ENCODE results near the gene PRKCH. TPM values are rescaled to one million over a fixed set of nuclear protein-coding genes. Genes with fewer than 3 reads are reported as not detected.
A peak's percentile ranks its signal among the peaks of the same experiment; 100 is the strongest.

PRKCH gene
- total RNA-seq, 2 donors from 2014 or later, result 18.2 to 82.4 TPM

DNA sequence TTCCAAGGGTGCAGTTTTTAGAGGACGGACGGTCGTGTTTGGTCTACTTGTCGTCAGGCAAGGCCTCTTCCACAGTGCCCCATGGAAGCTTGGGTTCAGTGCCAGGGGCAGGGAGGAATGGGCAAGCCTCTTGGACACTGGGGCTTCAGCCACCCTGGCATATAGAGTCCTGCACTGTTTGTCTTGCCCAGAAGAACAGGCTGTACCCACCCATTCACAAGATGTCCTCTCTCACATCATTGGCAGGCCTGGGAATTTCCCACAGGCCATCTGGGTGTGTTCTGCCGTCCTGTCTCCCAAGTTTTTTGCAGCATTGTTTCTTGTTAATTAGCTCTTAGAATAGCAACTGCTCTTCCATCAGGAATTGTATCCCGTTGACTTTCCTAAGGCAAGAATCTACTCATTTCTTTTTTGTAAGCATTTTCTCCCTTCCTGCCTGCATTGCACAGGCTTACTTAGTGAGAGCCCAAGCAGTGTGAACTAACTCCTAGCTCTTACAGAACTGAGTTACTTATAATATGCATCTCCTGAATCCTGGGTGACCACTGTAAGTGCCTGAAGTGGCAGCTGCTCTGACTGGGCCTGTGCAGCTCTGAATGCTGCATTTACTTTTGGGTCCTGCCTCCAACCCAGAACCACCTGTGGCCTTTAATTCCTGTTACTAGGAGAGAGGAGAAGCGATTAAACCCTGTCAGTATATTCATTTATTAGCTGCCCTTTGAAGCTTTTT is 224.5 kb downstream of the PRKCH start:
- H3K4me3 ChIP-seq, result no peak overlapping the region
- 85 to 90% methylated on average over 7 of the region's 7 CpGs for WGBS, 2 donors
- no peak for ATAC-seq
- no peaks in the 10 kb centered on the region for H3K9me3 ChIP-seq
- no peak overlapping the region for H3K27ac ChIP-seq
- H3K36me3 ChIP-seq (replicated peaks in 1 of 2; ENCODE audit: insufficient read depth in 1 of 2, low read depth in 2 of 2), result no peaks in the 10 kb centered on the region
- DNase-seq, result no peak
- H3K27me3 ChIP-seq, result no peaks in the 10 kb centered on the region
- peaks cover 27% of the 10 kb centered on the region for H3K4me1 ChIP-seq
- intact Hi-C loops (cut with DNase I), result no loop called here
- no peak for TF ChIP-seq POLR2A (IDR thresholded peaks at IDR 0.05)
- TF ChIP-seq, protein P1, sequence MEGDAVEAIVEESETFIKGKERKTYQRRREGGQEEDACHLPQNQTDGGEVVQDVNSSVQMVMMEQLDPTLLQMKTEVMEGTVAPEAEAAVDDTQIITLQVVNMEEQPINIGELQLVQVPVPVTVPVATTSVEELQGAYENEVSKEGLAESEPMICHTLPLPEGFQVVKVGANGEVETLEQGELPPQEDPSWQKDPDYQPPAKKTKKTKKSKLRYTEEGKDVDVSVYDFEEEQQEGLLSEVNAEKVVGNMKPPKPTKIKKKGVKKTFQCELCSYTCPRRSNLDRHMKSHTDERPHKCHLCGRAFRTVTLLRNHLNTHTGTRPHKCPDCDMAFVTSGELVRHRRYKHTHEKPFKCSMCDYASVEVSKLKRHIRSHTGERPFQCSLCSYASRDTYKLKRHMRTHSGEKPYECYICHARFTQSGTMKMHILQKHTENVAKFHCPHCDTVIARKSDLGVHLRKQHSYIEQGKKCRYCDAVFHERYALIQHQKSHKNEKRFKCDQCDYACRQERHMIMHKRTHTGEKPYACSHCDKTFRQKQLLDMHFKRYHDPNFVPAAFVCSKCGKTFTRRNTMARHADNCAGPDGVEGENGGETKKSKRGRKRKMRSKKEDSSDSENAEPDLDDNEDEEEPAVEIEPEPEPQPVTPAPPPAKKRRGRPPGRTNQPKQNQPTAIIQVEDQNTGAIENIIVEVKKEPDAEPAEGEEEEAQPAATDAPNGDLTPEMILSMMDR (IDR thresholded peaks at IDR 0.05), result no peak

DNA sequence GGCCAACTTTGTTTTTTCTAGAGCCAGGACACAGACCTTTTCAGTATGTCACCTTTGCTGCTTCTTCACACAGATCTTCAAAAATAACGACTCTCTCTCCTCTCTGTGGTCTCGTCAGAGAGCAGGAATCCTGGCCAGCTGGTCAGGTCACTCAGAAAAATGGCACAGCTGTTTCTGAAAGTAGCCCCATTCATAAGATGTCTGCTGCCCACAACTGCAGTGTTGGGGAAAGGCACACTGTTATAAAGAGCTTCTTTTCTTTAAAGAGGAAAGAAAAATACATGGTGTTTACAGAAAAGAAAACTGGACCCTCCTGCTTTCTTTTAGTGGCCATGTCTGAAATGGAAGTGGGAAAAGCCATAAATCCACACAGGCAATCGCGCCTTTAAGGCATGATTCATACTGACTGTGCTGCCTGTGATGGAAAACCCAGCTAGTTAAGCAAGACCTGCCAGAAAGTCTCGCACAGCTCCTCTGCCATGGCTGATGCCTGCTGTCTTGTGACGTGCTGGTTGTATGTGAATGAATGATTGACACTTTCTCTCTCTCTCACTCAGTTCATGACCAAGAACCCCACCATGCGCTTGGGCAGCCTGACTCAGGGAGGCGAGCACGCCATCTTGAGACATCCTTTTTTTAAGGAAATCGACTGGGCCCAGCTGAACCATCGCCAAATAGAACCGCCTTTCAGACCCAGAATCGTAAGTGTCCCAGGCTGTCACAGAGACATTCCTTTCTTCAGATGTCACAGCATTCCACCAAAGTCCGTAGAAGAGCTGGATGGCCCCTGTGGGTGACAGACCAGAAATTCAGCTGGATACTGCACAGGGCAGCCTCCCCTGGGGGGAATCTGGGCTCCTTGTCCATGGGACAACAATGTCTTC is 226.0 kb downstream of the PRKCH start:
- no peak overlapping the region for H3K27ac ChIP-seq
- H3K9me3 ChIP-seq, result no peaks in the 10 kb centered on the region
- no peaks in the 10 kb centered on the region for H3K27me3 ChIP-seq
- WGBS, 2 donors, result 79 to 86% methylated on average over 14 of the region's 14 CpGs
- intact Hi-C loops (cut with DNase I), result no loop called here
- H3K4me3 ChIP-seq, result no peak overlapping the region
- H3K36me3 ChIP-seq (replicated peaks in 1 of 2; ENCODE audit: insufficient read depth in 1 of 2, low read depth in 2 of 2), result no peaks in the 10 kb centered on the region
- TF ChIP-seq, protein P1 (IDR thresholded peaks at IDR 0.05), result no peak
- TF ChIP-seq POLR2A (IDR thresholded peaks at IDR 0.05), result no peak
- ATAC-seq (no peak), DNase-seq (no peak)
- peaks cover 31% of the 10 kb centered on the region for H3K4me1 ChIP-seq

DNA sequence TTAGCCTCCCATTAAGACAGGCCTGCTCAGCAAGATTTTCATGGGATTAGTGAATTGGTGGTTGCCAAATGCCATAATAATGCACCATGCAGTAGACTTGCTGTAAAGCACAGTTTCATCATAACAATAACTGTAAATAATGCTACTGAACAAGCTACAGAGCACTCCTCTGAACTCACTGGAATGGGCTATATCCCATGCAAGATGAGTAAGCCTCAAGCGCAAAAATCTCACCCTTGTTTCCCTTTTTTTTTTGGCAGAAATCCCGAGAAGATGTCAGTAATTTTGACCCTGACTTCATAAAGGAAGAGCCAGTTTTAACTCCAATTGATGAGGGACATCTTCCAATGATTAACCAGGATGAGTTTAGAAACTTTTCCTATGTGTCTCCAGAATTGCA is 228.0 kb downstream of the PRKCH start:
- DNase-seq (no peak), ATAC-seq (no peak)
- H3K36me3 ChIP-seq (replicated peaks in 1 of 2; ENCODE audit: insufficient read depth in 1 of 2, low read depth in 2 of 2), result no peaks in the 10 kb centered on the region
- no peak for TF ChIP-seq POLR2A (IDR thresholded peaks at IDR 0.05)
- TF ChIP-seq, protein P1 (IDR thresholded peaks at IDR 0.05), result no peak
- peaks cover 34% of the 10 kb centered on the region for H3K4me1 ChIP-seq
- 63 to 74% methylated on average over 2 of the region's 2 CpGs for WGBS, 2 donors
- H3K27ac ChIP-seq, result no peak overlapping the region
- no peak overlapping the region for H3K4me3 ChIP-seq
- intact Hi-C loops (cut with DNase I), result no loop called here
- H3K27me3 ChIP-seq, result no peaks in the 10 kb centered on the region
- H3K9me3 ChIP-seq, result no peaks in the 10 kb centered on the region

DNA sequence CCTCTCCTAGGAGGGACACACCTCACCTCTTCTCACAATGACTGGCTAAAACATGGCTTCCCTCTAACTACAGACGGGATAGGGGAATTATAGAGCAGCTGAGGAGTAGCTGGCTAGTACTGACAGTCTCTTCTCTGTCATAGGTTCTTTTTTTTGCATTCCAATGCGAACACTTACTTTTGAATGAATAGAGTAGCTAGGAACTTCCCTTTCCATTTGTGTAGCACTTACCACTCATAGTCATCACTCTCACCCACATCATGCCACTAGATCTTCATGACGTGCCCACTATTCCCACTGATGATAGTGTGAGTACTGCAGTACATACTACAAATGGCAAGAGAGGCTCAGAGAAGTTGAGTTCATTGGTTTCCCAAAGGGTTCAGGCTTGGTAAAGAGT is 230.0 kb downstream of the PRKCH start:
- ATAC-seq (no peak), DNase-seq (no peak)
- Histone ChIP-seq H3K27ac (peak overlapping the region in 3 of 4 donors; percentile 88 to 96 (median 92)), H3K27me3 (no peaks in the 10 kb centered on the region), H3K4me3 (no peak overlapping the region), H3K4me1 (peaks cover 38% of the 10 kb centered on the region), H3K9me3 (no peaks in the 10 kb centered on the region), H3K36me3 (replicated peaks in 1 of 2; ENCODE audit: insufficient read depth in 1 of 2, low read depth in 2 of 2) (no peaks in the 10 kb centered on the region)
- intact Hi-C loops (cut with DNase I), result no loop called here
- WGBS, 2 donors, result 84 to 100% methylated on average over 3 of the region's 3 CpGs
- TF ChIP-seq POLR2A (IDR thresholded peaks at IDR 0.05), result no peak
- TF ChIP-seq, protein P1 (IDR thresholded peaks at IDR 0.05), result no peak

All from body of pancreas (tissue), 4 donors.